SIG-M5 (cell line): ENCODE measurements around the gene CCDC38.
"Not testable (repeated sequence)": the region's sequence is repeated elsewhere in the genome, so short reads cannot be mapped to it uniquely, and the experiment has no call there.

Experiments used
- DNase-seq: peaks from one replicate; lab custom pipeline; 2025; lab: John Stamatoyannopoulos, UW

Gene CCDC38

DNA sequence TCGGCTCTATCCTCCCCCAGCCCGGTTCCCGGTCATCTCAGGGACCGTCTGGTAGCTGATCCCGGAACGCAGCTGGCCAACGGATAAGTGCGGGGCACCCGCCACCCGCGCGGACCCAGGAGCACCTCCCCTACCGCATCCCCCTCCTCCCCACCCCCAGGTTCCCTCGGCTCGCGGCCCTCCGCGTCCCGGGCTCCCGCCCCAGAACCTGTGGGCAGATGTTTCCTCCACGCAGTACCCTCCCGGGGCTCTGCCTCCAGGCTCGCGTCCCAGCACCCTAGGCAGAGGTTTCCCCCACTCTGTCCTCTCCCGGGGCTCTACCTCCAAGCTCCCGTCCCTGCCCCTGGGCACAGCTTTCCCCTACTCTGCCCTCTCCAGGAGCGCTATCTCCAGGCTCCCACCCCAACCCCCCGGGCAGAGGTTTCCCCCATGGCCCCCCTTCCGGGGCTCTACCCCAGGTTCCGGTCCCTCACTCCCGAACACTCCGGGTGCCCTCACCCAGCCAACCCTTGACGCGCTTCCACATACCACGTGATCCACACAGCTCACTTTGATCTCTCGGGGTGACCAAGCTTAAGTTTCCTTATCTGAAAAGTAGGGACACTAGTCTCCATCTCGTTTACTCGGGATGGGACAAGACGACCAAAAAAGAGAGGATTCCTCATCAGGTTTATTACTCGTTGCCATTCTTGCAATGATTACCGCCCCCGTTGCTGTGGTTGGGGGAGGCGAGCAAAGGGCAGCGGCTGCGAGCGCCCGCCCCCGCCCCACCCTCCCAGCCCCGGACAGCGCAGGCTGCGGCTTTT, at the start of gene CCDC38:
Gene CCDC38 (minus strand): TSS at position 91 of the 806 bp plus-strand sequence. CDS start 6,105 bp downstream, outside the sequence.
- peak; percentile 63 for DNase-seq

DNA sequence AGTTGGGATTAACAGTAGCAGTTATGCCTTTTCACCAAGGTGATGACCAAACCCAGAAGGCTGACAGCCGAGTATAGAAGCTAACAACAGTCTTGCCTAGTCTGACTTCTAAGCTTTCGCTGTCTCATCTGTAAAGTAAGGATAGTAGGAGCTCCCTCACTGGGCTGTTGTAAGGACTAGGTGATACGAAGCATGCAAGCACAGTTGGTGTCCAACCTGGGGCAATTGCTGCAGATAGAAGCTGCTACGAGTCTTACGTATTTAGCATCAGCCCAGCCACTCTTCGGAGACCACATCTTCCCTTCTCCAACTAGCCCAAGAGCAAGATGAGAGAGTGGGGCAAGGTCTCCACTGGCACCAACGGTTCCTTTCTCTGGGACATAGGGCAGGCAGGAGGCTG, 47.7 kb upstream of the CCDC38 start:
- no peak for DNase-seq

DNA sequence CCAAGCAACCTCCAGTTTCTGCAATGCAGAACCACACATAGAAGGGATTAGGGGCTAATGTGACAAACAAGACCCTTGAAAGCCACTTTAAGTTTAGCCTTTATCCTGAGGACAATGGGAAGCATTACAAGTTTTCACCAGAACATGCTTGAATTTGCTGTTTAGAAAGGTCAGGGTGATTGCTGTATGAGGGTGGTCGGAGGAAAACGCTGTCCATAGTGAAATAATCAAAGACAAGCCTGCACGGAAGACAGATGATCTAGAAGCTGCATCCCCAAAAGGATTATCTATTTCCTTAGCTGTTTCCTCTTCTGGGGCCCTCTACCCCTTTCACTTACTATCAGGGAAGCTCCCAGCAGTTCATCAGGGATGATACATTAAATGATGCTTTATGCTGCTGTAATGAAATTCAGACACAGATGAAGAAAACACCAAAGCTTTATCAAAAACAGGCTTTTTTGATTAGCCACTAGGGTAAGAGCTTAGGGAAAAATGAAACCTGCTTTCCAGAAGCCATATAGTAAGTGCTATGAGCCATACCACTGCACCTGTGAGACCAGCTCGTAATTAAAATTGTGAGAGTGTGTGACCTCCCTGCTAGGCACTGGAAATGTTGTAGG, 47.2 kb upstream of the CCDC38 start:
- DNase-seq = no peak

DNA sequence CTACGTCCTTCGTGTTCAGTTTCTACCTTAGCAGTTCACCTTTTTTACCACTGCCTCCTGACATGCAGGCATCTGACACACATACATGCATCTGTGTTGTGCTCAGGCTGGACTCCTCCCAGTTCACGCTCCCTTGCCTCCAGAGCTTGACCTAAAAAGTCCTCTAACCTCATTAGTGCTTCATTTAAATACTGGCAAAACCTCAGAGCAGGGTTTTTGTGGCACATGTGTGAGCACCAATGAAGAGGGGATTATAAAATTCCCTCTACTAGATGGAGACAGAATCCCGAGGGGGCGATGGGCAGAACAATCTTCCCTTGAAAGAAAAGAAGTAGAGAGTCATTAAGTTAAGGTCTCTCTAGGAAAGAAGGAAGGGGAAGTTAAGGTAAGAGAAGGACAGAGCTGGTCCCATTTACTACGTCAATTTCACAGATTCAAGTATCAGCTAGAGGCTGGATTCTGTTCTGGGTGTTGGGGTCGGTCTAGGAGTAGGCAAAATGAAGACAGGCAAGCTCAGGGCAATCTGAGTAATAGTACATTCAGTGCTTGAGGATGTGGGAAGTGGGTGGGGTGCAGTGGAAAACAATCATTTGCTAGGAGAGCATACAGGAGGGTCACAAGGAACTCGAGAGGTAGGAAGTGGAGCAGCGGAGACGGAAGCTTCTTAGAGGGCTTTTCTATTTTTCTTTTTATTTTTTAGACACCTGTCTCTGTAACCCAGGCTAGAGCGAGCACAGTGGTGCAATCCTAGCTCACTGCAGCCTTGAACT, 46.3 kb upstream of the CCDC38 start:
- DNase-seq = no peak

DNA sequence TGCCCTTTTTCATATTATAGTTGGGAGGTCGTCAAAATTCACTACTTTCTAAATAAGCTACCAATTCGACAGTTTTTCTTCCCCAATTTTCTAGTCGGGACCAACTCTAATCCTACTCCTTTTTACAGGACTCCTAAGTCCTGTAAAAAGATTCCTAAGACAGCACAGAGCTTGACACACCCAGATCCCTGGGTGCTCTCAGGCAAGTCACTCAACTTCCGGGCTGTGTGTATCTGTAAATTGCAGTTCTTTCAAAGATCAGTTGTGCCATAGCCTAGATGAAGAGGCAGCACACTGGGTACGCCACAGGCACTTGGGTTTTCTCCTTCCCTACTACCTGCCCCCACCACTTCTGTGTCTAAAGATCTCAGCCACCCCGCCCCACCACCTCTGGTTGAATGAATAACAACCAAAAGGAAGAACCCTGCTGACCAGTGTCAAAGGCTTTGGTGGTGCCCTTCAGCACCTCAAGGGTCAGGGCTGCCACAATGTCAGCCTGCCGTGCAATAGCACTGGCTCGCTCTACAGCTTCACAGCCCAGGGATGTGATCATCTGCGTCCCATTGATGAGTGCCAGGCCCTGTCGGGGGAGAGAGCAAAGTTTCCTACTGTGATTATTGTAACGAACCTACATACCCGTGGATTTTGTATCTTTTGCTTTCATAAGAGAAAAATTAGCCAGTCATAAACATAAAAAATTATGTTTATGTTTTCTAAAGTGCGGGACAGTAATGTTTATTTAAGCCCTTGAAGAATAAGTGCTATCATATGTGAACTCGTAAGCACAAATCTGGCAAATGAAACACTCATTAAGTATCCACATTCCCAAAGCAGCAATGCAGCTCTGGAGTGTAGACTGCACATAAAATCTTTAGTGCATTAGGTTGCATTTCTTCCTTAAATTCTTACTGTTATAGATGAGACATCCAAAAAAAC, 44.5 kb upstream of the CCDC38 start:
- DNase-seq = no peak

DNA sequence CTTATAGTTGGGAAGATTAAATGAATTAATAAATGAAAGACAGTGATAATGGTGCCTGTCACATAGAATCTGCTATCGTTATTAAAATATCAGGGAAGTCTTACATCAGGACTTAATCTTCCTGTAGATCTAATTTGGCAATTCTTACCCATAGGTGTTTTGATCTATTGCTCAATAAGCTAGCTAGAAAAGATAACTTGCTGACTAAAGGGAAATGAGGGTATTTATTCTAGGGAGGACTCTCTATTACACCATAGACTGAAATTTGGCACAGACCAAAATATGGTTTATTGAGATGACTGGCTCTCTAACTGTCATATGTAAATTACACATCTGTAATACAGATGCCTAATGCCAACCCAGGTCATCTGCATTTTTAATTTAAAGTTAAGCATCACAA, 42.3 kb upstream of the CCDC38 start:
- DNase-seq = no peak

DNA sequence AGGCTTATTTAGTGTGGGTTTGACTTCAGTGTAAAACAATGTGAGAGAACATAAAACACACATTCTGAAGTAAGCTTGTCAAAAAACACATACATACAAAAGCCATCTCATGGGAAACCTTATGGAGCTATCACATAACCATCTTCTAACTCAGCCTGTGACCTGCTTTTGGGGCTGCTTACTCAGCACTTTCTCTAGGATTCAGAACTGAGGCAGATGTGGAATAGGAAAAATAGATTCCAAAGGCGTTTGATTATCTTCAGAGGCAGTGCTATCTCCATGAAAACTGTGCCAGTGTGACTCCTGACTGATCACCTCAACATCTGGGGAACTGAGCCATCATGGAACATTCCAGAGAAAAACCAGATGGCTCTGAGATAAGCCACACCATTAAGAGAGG, 40.2 kb upstream of the CCDC38 start:
- DNase-seq = no peak

DNA sequence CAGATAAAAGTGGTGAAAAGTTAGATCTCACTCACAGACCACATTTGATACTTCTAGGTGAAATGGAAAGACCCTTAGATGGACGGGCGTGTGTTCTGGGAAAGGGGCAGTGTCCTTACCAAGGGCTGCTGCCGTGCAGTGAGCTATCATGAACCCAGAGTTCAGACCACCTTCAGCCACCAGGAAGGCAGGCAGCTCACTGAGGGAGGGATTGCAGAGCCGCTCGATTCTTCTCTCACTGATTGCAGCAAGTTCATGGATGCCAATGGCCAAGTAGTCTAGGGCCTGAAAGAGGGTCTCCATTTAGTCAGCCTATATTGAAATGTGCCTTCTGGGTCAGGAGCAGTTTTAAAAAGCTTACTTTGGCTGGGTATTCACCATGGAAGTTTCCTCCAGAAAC, 38.0 kb upstream of the CCDC38 start:
- no peak for DNase-seq

DNA sequence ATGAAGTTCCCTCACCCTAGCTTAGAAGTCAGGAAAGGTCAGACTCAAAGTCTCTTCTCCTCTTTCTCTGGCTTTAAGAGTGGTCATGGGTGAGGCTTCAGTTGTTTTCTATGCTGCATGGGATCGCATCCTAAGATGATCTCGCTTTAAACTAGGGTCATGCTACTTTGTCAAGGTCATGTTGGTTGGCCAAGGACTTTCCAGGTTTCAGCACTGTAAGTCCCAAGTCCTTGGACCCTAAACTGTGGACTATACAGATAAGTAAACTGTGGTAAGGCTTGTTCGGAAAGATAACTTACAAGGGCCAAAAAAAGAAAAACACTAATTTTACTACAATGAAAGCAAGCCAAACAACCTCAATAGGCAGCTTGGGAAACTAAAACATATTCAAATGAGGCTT, 36.4 kb upstream of the CCDC38 start:
- DNase-seq = no peak

DNA sequence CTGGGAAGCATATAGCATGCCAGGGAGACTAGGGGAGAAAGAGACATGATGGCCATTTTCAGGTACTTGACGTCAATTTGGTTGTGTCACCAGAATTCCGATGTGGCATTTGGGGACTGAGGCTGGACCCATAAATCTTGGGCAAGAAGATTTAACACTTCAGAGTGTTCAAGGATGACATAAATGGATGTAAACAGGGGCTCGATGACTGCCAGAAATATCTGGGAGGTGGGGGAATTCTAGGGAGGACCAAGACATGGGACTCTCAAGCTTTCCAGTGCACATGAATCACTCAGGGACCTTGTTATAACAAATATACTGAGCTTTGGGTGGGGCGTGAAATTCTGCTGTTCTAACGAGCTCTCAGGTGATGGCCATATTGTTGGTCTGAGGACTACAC, 35.9 kb upstream of the CCDC38 start:
- no peak for DNase-seq

DNA sequence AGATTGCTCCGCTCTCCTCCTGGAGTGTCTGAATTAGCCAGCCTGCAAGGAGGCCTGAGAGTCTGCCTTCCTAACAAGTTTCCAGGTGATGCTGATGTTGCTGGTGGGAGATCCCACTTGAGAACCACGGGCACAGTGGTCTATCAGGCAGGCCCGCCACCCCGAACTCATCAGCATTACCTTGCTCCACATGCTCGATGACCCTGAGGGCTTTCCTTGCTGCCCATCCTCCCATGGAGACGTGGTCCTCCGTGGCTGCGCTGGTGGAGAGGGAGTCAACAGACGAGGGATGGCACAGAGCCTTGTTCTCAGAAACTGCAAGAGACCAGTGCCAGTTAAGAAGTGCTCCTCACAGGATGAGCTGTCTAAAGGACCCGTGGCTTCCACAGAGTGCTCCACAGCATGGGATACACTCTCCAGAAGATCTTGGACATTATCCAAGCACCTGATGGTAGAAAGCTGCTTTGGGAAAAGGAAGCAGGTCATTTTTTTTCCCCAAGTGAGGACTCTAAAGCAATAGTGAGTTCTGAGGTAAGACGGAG, 35.4 kb upstream of the CCDC38 start:
- DNase-seq = no peak

DNA sequence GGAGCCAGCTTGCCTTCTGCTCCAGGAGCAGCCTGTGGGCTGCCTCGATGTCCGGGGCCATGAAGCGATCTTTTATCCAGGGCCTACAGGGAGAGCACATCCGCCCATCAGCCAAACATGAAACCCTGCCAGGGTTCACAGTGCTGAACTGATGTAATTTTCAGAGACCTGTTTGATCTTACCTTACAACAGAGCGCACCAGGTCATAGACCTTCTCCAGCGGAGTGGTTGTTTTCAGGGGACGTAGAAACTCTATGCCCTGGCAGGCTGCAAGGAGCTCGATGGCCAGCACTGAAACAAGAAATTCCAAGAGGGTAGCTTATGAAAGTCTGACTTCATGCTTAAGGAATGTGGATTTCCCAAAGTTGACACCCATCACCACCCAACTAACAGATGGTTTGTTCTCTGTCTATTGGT, 34.0 kb upstream of the CCDC38 start:
- no peak for DNase-seq

DNA sequence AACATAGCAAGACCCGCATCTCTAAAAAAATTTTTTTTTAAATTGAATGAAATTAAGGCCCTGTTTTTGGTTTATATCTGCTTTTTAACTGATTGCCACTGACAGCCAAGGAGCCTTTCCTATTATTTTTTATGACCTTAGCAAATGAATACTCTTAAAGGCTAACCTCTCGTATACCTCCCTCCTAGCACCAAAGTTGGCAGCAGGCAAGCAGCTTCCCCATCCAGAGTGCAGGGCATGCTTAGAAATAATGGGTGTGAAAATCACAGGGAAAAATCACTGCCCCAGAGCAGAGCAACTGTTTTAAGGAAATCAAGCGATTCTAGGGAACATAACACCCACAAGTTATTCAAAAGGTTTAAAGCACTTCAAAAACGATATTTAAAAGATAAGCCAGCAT, 33.1 kb upstream of the CCDC38 start:
- no peak for DNase-seq

DNA sequence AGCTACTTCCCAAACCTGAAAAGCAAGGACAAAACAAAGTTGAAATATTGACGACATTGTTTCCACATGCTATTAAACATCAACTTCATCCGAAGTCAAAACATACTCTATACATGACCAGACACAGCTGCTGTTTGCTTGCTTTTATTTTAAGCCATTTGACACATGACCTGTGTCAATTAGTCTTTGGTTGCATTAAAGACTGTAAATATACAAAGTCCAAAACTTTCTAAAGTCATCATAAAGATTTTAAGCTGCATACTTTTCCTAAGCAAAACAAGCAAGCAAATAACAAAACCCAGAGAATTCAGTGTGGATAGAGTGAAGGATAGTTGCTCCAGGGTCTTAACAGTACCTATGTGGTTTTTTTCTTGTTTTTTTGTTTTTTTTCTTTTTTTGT, 31.9 kb upstream of the CCDC38 start:
- no peak for DNase-seq

DNA sequence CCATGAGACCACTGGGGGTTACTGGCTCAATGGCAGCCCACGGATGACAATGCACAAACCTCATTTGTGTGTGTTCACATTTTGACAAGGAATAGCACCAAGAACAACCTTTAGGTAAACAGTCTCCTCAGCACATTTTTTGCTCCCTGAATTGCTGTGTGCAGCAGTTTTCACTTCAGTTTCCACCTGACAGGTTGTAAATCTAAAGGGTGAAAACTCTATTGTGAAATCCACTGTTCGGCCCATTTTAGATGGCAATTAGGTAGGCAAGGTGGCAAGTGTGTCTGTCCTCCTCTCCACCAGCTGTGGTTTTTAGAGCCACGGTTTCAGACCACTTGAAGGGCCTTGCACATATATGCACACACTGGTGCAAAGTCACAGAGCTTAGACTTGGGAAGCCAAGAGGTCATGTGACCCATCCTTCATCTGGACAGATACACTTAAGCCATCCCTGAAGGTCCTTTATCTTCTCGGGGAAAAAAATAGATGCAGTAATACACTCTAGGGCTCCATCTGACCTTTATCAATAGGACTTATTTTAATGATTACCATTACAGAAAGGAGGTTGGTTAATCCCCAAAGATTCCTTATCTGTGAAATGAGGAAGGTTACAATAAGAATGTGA, 30.5 kb upstream of the CCDC38 start:
- no peak for DNase-seq

DNA sequence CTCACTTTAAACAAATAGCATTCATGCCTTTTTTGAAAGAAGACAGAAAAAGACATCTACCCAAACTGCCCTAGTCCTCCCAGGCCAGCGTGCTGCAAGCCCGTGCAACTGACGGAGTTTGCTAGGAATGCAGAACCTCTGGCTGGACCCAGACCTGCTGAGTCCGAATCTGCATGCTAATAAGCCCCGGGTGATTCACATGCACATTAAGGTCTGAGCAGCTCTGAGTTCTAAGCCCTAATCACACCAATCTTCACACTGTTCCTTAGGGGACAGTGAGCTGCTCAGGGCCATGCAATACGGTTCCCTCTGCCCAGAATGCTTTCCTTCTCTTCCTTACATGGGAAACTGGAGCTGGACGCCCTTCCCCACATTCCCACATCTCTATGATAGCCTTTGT, 28.5 kb upstream of the CCDC38 start:
- no peak for DNase-seq

DNA sequence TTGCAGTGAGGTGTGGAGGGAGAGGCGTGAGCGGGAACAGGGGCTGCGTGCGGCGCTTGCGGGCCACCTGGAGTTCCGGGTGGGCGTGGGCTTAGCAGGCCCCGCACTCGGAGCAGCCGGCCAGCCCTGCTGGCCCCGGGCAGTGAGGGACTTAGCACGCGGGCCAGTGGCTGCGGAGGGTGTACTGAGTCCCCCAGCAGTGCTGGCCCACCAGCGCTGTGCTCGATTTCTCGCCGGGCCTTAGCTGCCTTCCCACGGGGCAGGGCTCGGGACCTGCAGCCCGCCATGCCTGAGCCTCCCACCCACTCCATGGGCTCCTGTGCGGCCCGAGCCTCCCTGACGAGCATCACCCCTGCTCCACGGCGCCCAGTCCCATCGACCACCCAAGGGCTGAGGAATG, 26.7 kb upstream of the CCDC38 start:
- DNase-seq = not testable (repeated sequence)

DNA sequence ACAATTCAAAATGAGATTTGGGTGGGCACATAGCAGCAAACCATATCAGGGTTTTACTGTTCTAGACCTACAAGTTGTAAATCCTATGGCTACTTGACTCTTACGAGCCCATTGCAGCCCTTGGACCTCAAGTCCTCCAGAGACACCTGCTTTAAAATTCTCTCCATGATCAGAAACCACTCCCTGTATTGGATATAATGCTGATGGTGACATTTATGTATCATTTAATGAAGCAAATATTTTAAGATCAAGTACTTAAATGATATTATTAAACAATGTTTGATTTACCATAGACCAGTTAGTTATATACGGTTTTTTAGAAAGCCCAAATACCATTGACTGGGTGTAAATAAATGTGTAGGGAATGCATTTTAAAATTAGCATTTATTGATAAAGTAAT, 24.9 kb upstream of the CCDC38 start:
- DNase-seq = no peak

DNA sequence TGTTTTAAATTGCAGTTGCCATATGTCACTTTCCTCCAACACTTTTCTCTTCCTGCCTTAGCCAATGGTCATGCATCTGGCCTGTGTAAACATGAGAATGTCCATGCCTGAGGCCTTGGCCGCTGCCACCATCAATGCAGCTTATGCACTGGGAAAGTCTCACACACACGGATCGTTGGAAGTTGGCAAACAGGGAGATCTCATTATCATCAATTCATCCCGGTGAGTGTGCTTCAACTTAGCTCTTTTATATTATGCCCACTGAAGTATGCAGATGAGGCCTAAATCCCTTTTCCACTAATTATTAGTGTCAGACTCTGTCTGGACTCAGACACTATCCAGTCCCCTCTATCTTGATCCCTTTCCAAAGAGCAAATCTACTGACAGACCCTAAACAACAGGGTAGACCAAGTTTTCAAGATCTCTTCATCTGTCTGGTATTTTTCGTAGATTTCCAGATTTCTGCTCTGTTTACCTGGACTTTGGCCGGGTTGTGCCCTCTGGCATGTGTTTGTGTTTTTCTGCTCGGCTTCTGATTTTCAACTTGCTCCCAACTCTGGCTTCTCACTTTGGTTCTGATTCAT, 24.0 kb upstream of the CCDC38 start:
- DNase-seq = no peak

DNA sequence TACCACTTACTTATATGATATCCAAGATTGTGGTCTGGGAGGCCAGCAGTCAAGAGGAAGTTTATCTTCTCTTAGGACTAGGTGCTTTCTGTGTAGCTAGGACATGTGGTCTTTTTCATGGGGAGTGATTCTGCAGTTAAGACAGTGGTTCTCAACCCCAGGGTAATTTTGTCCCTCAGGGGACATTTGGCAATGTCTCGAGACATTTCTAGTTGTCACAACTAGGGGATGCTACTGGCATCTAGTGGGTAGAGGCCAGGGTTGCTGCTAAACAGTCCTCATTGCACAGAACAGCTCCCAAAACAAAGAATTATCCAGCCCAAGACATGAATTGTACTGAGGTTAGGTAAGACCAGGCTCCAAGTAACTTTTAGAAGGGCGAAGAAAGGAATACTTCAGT, 20.7 kb upstream of the CCDC38 start:
- no peak for DNase-seq

DNA sequence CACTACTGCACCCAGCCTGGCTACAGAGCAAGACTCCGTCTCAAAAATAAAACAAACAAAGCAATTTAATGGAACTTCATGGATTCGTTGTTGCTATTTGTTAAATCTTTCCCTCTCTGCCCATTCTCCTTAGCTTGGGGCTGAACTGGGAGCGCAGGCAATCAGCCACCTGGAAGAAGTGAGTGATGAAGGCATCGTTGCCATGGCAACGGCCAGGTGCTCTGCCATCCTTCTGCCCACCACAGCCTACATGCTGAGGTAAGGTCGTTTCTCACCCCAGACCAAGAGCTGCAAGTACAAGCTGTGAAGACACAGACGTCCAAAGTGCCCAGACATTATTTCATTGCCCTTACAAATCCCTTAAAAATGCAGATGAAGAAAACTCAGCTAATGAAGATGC, 19.8 kb upstream of the CCDC38 start:
- DNase-seq = no peak
